ENCODE results near the gene ZSCAN25. TPM values are rescaled to one million over a fixed set of nuclear protein-coding genes. Genes with fewer than 3 reads are reported as not detected.
"Not testable (repeated sequence)": the region's sequence is repeated elsewhere in the genome, so short reads cannot be mapped to it uniquely, and the experiment has no call there.

The ZSCAN25 gene
- polyA plus RNA-seq, 12 donors: 9.9 to 26.8 (median 11.0) TPM; not detected in 1

DNA sequence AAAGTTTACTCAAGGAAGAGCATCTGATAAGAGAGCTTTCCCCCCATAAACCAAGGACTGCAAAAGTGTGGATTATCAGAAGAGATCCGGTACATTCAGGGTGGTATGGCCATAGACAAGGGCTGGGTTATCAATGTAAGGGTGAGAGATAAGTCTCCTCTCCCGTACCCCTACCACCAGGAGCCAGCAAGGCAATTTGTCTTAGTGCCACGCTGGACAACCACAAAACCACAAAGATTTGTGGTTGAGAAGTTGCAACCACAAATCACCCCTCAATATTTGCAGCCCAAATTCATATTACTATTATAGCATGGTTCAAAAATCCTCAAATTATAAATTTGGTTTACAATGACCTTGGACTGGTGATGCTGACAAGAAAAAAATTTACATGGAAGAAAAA is 2.3 kb upstream of the ZSCAN25 start:
- no peak for DNase-seq

DNA sequence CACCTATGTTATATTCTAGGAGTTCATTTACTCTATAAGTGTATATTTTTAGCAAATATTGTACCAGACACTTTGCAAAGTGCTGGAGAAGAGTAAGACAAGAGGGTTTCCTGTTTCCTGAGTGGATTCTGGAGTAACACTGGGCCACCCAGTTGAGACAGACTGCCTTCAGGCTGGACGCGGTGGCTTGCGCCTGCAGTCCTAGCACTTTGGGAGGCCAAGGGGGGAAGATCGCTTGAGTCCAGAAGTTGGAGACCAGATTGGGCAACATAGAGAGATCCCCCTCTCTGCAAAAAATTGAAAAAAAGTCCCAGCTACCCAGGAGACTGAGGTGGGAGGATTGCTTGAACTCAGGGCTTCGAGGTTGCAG is 772 bp upstream of the ZSCAN25 start:
- no peak for DNase-seq

DNA sequence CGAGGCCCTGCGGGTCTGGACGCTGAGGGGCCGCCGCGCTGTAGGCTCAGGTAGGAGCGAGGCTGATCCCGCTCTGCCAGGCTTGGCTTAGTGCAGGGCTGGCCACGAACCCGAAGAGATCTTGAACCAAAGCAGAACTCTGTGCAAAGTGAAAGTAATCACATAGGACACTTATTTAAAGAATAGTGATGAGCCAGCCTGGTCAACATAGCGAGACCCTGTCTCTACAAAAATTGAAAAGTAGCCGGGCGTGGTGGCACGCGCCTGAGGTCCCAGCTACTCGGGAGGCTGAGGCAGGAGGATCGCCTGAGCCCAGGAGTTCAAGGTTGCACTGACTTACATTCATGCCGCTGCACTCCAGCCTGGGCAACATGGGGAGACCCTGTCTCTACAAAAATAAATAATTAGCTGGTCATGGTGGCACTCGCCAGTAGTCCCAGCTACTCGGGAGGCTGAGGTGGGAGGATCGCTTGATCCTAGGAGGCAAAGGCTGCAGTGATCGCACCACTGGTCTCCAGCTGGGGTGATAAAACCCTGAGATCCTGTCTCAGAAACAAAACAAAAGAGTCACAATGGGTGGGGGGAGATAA is 541 bp downstream of the ZSCAN25 start:
- no peak for DNase-seq

DNA sequence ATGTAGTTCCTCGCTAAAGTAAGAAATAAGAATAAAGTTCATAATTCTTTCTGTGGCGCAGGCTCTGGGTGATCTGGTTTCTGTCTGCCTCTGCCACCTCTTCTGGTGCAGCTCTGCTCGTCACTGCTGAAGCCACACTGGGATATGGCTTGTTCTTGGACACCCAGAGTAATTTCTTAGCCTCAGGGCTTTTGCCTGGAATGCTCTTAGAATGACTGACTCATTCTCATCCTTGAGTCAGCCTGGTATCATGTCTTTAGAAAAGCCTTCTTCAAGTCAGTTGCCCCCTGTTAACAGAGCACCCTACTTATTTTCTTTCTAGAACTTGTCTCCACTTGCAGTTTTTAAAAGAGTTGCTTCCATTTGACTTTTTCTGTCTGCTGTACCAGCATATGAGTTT is 2.0 kb downstream of the ZSCAN25 start:
- DNase-seq: no peak

DNA sequence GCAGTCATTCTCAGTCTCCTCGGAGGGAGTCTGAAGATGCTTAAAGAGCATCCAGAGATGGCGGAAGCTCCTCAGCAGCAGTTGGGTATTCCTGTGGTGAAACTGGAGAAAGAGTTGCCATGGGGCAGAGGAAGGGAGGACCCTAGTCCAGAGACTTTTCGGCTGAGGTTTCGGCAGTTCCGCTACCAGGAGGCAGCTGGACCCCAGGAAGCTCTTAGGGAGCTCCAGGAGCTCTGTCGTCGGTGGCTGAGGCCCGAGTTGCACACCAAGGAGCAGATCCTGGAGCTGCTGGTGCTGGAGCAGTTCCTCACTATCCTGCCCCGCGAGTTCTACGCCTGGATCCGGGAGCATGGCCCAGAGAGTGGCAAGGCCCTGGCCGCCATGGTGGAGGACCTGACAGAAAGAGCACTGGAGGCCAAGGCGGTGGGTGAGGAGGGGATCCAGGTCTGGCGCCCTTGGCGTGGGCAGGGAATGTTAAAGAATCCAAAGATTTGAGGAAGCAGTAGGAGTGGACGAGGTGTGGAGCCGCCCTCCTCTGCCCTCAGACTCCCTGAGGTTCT is 2.9 kb downstream of the ZSCAN25 start:
- DNase-seq: no peak

DNA sequence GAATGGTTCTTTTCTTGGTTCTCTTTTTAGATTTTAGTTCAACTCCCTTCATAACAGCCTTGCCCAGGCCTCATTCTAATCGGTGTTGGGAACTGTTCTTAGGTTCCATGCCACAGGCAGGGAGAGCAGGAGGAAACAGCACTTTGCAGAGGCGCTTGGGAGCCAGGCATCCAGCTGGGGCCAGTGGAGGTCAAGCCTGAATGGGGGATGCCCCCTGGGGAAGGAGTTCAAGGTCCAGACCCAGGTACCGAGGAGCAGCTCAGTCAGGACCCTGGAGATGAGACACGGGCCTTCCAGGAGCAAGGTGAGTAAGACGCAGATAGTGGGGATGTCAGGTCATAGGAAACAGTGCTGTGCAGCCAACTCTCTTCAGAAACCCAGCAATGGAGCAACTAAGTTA is 4.5 kb downstream of the ZSCAN25 start:
- DNase-seq: no peak

DNA sequence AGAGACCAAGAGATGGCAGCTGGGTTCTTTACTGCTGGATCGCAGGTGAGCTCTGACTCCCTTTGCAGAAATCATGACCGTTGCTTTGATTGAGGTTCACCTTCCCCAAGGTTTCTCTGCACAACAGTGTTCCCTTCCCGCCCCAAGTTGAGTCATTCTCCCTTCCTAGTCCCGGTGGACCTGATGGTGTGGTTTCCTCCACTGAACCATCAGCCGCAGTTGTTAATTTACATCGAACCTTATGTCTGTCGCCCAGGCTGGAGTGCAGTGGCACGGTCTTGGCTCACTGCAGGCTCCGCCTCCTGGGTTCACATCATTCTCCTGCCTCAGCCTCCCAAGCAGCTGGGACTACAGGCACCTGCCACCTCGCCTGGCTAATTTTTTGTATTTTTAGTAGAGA is 5.8 kb downstream of the ZSCAN25 start:
- DNase-seq: no peak

DNA sequence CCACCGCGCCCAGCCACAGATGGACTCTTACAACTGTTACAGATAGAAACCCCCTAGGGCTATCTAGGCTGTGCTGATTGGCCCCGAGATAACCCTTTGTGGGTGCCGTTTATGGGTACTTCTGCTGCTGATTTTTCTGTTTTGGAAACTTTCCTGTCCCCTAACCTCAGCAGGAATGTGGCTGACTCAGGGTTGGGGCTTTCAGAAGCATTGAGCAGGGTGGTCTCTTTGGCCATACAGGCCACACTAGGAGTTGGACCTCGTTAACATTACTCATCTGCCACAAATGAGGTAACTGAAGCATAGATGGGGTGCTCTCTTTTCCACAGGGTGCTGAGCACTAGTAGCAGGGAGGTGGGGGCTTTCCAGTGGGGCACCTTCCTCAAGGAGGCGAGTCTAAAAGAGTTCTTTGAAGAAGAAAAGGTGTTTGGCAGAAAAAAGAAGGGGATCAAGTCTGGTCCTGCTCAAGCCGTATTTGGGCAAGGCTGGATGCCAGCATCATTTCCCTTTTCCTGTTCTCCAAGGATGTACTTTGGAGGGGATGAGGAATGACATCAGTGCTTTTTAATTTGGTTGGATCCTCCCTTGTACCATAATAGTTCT is 6.4 kb downstream of the ZSCAN25 start:
- DNase-seq: no peak

DNA sequence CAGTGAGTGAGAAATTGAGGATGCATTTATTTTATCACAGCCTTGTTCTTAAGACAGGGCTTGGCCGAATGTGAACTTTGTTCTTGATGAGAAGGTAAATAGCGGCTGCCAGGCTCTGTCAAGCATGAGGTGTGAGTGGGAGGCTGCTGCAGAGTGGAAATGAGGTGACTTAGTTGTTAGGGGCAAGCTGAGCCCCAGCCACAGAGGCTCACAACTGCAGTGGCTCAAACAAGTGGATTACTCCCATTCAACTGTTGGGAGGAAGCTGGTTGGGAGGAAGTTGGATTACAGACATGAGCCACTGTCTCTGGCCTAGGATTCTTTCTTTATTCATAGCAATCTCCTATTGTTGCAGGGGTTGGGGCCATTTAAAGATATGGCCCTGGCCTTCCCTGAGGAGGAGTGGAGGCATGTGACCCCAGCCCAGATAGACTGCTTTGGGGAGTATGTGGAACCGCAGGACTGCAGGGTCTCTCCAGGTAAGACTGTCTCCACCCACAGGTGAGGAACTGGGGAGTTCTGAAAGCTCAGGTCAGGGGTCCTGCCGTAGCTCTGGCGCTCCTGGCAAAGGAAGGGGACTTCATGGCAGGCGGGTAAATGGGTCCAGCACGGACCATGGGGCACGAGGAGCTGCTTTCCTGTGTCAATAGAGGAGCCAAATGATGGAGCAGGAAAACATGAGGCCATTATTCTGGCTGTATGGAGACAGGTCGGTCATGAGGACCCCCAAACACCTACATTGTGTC is 7.1 kb downstream of the ZSCAN25 start:
- DNase-seq: no peak

DNA sequence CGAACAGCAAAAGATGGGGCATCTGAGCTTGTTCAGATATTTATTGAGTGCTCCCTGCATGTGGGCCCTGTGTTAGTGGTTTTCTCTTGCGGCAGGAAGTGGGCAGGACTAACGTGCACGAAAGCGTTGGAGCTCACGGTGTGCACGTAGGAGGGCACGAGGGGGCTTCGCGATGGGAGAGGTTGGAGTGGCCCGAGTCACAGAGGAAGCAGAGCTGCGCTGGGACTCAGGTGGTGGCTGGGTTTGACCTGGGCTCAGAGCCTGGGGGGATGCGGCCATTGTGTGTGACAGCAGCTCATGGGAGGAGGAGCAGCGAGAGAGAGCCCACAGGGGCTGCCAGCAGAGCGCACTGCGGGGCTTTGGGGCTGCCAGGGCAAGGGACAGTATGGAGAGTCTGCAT is 7.7 kb downstream of the ZSCAN25 start:
- DNase-seq: no peak

DNA sequence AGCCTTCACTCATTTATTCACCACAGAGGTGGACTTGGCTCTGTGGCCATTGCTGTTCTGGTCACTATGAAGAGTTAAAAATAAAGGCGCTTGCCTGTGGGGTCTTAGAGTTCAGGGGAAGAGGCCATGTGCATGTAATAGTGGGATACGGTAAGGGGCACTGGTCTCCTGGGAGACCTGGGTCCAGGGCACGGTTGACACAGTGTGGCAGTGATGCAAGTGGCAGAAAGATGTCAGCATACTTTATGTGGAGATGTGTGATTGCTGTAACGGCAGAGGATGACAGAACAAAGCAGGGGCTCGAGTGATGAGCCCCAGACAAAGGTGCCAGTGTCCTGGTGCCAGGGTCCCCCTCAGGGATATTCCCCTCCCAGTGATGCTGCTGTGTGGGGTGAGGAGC is 8.6 kb downstream of the ZSCAN25 start:
- DNase-seq: no peak

DNA sequence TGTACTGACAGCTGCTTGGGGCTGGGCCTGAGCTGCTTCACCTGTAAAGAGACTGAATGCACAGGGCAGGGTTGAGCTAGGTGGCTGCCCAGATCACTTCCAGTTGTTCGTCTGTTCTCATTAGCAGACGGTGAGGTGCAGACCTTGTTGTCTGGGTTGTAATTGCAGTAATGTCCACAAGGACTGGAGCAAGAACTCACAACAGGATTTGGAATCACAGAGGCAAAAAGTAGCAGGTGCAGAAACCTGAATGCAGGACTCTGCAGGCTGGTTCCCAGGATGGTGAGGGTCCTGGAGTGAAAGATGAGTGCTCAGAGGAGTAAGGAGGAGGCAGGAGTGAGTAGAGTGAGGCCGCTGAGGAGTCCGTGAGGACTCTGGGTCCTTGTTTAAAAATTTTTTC is 9.2 kb downstream of the ZSCAN25 start:
- DNase-seq: no peak

DNA sequence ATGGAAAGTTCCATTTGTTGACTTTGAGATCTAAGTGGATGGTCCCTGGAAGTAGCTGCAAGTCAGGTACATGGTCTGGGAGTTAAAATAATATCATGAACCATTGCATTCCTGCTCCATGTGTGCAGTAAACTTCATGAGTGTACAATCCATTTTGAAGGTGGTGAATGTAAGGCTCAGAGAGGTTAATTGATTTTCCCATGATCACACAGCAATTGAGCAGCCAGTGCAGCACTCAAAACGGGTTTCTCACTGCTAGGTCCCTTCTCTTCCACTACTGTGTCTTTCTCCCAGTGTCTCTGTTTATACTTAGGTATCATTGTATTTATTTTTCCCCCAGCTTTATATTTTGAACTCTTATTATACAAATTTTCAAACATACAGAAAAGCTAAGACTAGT is 9.9 kb downstream of the ZSCAN25 start:
- no peak for DNase-seq

DNA sequence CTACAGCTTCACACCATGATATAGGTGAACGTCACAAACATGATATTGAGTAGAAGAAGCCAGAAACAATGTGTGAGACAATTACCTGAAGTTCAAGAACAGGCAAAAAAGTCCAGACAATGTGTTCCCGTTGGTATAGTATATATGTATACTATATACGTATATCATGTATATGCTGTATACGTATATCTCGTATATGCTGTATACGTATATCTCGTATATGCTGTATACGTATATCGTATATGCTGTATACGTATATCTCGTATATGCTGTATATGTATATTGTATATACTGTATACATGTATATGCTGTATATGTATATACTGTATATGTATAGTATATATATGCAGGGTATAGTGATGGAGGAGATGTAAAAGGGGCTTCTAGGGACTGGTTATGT is 10.8 kb downstream of the ZSCAN25 start:
- DNase-seq: no peak

DNA sequence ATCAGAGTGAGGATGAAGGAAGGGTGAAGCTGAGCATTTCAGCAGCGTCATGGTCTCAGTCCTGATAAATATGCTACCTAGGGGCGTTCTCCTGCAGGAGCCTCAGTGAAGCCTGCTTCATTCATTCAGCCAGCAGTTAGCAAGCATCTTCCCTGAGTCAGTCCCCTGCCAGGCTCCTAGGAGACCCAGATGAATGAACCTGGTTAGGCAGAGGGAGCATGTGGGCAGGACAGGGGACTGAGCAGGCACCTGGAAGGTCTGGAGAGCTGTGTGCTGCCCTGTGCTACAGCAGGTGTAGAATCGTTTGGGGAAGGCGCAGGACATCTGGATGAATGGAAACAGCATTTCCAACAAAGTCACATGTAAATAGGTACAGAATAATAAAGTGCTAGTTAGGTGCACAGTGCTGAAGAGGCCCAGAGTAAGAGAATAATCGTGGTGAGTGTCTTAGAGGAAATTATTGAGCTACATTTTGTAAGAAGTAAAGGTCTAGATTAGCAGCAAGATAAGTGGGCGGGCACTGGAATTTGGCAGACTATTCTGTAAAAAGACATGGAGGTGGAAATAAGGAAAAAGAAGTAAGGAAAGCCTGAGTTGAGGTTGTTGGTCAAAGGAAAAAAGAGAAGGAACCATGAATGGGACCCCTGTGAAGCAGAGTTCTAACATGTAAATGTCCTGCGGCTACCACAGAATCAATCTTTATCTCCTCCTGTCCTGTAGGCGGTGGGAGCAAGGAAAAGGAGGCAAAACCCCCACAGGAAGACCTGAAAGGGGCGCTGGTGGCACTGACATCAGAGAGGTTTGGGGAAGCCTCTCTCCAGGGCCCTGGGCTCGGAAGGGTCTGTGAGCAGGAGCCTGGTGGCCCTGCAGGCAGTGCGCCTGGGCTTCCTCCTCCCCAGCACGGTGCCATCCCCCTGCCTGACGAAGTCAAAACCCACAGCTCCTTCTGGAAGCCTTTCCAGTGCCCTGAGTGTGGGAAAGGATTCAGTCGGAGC is 12.0 kb downstream of the ZSCAN25 start:
- no peak for DNase-seq

DNA sequence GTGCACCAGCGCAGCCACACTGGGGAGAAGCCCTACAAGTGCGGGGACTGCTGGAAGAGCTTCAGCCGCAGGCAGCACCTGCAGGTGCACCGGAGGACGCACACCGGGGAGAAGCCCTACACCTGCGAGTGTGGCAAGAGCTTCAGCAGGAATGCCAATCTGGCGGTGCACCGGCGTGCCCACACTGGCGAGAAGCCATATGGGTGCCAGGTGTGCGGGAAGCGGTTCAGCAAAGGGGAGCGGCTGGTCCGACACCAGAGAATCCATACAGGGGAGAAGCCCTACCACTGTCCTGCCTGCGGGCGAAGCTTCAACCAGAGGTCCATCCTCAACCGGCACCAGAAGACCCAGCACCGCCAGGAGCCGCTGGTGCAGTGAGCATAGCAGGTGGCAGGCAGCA is 12.9 kb downstream of the ZSCAN25 start:
- DNase-seq: no peak

DNA sequence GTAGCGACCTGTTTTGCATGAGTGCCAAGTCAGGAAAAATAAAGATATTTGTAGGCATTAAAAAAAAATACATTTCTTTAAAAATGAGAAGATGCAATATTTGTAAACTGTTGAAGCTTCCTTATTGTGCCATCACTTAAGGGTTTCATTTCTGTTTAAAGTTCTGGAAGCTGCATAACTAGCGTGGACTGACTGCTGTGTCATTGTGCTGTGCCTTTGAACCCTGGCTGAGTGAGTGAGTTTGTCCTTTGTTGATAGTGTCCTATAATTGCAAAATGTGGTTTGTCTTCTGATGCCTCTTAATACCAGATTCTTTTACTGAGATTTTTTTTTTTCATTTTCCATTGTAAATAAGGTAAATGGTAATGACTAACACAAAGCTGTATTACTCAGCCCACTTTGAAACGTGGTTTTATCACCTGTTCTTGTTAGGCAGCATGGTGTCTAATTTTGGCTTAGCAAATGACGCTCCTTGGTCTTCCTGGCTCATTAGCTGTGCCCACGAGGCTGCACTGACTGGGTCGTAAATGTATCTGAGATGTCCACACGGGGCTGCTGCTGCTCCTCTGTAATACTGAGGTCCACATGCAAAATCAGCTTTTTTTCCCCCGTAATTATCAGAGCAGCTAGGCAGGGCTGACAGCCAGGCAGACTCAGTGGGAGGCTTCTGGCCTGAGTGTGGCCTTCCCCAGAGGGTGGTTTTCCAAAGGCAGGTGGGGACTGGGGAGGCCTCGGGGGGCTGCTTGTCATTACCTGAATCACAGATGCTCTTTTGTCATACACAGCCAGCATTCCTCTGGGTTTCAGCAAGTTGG is 14.8 kb downstream of the ZSCAN25 start:
- no peak for DNase-seq

DNA sequence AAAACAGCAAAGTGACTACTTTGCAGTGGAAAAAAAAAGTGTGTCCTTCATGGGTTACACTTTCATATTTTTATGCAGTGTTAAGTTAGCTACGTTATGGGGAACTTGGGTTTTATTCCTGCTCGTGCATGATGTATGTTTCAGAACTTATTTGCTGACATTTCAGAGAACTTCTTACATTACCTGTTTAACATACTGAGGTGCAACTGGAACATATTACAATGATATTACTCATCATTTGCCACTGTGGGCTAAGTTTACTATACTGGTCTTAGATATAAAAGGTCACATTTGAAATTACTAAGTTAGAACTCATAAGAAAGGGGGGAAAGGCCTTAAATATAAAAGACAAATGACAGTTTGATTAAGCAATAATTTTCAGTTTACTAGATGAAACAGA is 20.7 kb downstream of the ZSCAN25 start:
- DNase-seq: not testable (repeated sequence)

DNA sequence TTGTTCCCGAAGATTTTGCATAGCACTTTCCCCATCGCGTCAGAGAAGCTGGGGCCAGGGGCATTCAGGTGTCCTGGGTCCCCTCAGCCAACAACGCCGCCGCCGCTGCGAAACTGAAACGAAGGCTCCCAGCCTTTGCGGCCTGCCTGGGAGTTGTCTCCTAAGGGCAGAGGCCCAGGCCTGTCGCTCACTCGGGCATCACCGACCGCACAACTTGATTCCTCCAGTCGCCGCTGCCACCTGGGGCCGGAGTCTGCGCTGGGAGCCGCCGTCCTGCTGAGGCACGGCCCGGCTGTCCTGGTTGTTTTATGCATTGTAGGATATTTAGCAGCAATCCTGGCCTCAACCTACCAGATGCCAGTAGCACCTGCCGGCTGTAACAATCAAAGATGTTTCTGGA is 22.0 kb downstream of the ZSCAN25 start:
- no peak for DNase-seq

DNA sequence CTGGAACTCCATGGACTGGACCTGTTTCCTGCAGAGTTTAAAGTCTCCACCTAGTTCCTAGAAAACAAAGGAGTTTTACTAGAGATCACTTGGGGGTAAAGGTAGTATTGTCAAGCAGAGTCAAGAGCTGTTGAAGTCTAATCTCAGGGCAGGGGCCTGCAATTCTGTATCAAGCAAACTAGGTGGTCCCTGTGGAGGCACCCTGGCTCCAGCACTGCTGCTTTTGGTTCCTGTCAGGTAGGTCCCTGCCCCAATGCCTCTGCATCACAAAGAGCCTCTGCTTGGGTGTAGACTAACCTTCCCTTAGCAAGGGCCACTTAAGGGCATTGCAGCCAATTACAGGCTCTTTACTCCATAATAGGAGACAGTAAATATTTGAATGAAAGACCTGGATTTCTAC is 22.5 kb downstream of the ZSCAN25 start:
- DNase-seq: no peak

DNA sequence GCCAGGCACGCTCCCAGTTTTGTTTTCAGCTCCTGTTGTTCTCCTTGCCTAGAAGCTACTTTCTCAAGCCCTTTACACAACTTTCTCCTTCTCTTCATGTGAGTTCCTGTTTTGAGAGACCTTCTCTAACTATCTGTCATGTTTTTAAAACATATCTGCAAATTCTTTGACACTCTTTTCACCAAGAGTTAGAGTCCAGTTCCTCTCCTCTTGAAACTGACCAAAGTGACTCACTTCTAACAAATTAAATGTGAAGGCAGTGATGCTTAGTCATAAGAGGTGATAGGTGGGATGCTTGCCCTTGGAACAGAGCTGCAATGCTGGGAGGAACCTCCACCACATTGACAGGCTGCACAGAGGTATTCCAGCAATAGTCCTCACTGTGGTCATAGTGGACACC is 25.3 kb downstream of the ZSCAN25 start:
- no peak for DNase-seq

Data from muscle of arm (tissue), 12 donors.